Measurements from ENCODE around the gene GPR62.
"Not testable (repeated sequence)": the region's sequence is repeated elsewhere in the genome, so short reads cannot be mapped to it uniquely, and the experiment has no call there.

GPR62 gene, protein sequence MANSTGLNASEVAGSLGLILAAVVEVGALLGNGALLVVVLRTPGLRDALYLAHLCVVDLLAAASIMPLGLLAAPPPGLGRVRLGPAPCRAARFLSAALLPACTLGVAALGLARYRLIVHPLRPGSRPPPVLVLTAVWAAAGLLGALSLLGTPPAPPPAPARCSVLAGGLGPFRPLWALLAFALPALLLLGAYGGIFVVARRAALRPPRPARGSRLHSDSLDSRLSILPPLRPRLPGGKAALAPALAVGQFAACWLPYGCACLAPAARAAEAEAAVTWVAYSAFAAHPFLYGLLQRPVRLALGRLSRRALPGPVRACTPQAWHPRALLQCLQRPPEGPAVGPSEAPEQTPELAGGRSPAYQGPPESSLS

DNA sequence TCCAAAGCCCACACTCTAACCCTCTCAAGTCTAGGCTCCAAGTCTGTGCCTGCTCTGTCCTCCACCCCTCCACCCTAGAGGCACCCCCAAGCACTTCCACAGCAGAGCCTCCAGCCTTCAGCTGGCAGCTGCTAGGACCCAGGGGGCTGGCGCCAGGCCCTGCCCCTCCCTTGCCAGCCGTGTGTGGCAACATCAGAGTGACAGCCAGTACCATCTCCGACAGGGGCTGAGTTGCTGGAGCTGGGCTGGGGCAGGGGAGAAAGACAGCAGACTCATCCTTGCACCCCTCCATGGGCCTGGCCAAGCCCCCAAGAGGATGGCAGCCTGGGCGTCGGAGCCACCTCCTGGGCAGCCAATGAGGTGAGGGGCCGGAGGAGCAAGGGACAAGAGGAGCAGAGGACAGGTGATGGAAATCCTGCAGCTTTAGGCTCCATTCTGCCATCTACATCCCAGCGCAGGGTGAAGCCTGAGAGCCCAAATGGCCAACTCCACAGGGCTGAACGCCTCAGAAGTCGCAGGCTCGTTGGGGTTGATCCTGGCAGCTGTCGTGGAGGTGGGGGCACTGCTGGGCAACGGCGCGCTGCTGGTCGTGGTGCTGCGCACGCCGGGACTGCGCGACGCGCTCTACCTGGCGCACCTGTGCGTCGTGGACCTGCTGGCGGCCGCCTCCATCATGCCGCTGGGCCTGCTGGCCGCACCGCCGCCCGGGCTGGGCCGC is at the start of gene GPR62:
Gene GPR62 (plus strand): TSS at position 207 of the 718 bp plus-strand sequence. CDS start 272 bp downstream, at position 479.
- H3K4me1 ChIP-seq (ENCODE audit: insufficient read depth, low read length): peaks cover 11% of the 10 kb centered on the region
- no peaks in the 10 kb centered on the region for H3K9me3 ChIP-seq (ENCODE audit: low read length)
- peaks cover 29% of the 10 kb centered on the region for H3K36me3 ChIP-seq (ENCODE audit: insufficient read depth, low read length)
- no peak within 1 kb of the TSS for H3K4me3 ChIP-seq (ENCODE audit: low read length)
- H2AFZ ChIP-seq (ENCODE audit: low read depth, low read length): no peak within 1 kb of the TSS
- no peaks in the 10 kb centered on the region for H3K27me3 ChIP-seq (ENCODE audit: insufficient read depth, low read length)

- no peaks in the 10 kb centered on the region for H3K4me1 ChIP-seq (ENCODE audit: insufficient read depth, low read length)
- H2AFZ ChIP-seq (ENCODE audit: low read depth, low read length): no peak overlapping the region
- no peak overlapping the region for H3K4me3 ChIP-seq (ENCODE audit: low read length)
- H3K9me3 ChIP-seq (ENCODE audit: low read length): no peaks in the 10 kb centered on the region
- no peaks in the 10 kb centered on the region for H3K27me3 ChIP-seq (ENCODE audit: insufficient read depth, low read length)
- no peaks in the 10 kb centered on the region for H3K36me3 ChIP-seq (ENCODE audit: insufficient read depth, low read length)
These were observed 47.2 kb upstream of the GPR62 start for GRCh38 chr3:51908026-51908425.

DNA sequence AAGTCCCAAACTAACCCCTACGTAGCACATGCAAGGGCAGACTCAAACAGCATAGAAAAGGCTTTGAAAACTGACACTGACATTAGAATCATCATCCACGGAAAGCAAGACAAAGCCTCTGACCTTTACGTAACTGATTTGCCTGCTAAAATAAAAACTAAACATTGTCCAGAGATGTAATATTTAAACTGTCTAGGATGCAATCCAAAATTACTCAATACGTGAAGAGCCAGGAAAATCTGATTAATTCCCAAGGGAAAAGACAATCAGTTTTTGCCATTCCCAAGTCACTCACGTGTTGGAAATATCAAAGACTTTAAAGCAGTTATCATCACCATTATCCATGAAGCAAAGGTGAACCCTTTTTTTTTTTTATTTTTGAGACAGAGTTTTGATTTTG is 38.8 kb upstream of the GPR62 start:
- Histone ChIP-seq H3K4me3 (ENCODE audit: low read length) (no peak overlapping the region), H3K9me3 (ENCODE audit: low read length) (no peaks in the 10 kb centered on the region), H3K27me3 (ENCODE audit: insufficient read depth, low read length) (no peaks in the 10 kb centered on the region), H2AFZ (ENCODE audit: low read depth, low read length) (no peak overlapping the region), H3K36me3 (ENCODE audit: insufficient read depth, low read length) (no peaks in the 10 kb centered on the region), H3K4me1 (ENCODE audit: insufficient read depth, low read length) (no peaks in the 10 kb centered on the region)

- H3K9me3 ChIP-seq (ENCODE audit: low read length): no peaks in the 10 kb centered on the region
- H2AFZ ChIP-seq (ENCODE audit: low read depth, low read length): no peak overlapping the region
- H3K4me3 ChIP-seq (ENCODE audit: low read length): no peak overlapping the region
- H3K27me3 ChIP-seq (ENCODE audit: insufficient read depth, low read length): no peaks in the 10 kb centered on the region
- no peaks in the 10 kb centered on the region for H3K36me3 ChIP-seq (ENCODE audit: insufficient read depth, low read length)
- no peaks in the 10 kb centered on the region for H3K4me1 ChIP-seq (ENCODE audit: insufficient read depth, low read length)
These were observed 34.1 kb upstream of the GPR62 start for GRCh38 chr3:51921081-51921578.

GRCh38 chr3:51927061-51927977 is 27.9 kb upstream of the GPR62 start:
- Histone ChIP-seq H3K9me3 (ENCODE audit: low read length) (no peaks in the 10 kb centered on the region), H2AFZ (ENCODE audit: low read depth, low read length) (no peak overlapping the region), H3K27me3 (ENCODE audit: insufficient read depth, low read length) (no peaks in the 10 kb centered on the region), H3K4me3 (ENCODE audit: low read length) (no peak overlapping the region), H3K4me1 (ENCODE audit: insufficient read depth, low read length) (no peaks in the 10 kb centered on the region), H3K36me3 (ENCODE audit: insufficient read depth, low read length) (no peaks in the 10 kb centered on the region)

- no peaks in the 10 kb centered on the region for H3K27me3 ChIP-seq (ENCODE audit: insufficient read depth, low read length)
- H3K4me1 ChIP-seq (ENCODE audit: insufficient read depth, low read length): no peaks in the 10 kb centered on the region
- no peak overlapping the region for H3K4me3 ChIP-seq (ENCODE audit: low read length)
- no peak overlapping the region for H2AFZ ChIP-seq (ENCODE audit: low read depth, low read length)
- peaks cover 6% of the 10 kb centered on the region for H3K36me3 ChIP-seq (ENCODE audit: insufficient read depth, low read length)
- H3K9me3 ChIP-seq (ENCODE audit: low read length): no peaks in the 10 kb centered on the region
These were observed 26.7 kb upstream of the GPR62 start for GRCh38 chr3:51928438-51928837.

- H3K4me1 ChIP-seq (ENCODE audit: insufficient read depth, low read length); H3K9me3 ChIP-seq (ENCODE audit: low read length); H3K27me3 ChIP-seq (ENCODE audit: insufficient read depth, low read length); H3K4me3 ChIP-seq (ENCODE audit: low read length); H2AFZ ChIP-seq (ENCODE audit: low read depth, low read length): not testable (repeated sequence)
- H3K36me3 ChIP-seq (ENCODE audit: insufficient read depth, low read length): peaks cover 11% of the 10 kb centered on the region
These were observed 26.2 kb upstream of the GPR62 start for GRCh38 chr3:51928981-51929380.

- Histone ChIP-seq H3K9me3 (ENCODE audit: low read length) (no peaks in the 10 kb centered on the region), H3K4me3 (ENCODE audit: low read length) (no peak overlapping the region), H3K27me3 (ENCODE audit: insufficient read depth, low read length) (no peaks in the 10 kb centered on the region), H3K4me1 (ENCODE audit: insufficient read depth, low read length) (no peaks in the 10 kb centered on the region), H3K36me3 (ENCODE audit: insufficient read depth, low read length) (peaks cover 17% of the 10 kb centered on the region), H2AFZ (ENCODE audit: low read depth, low read length) (no peak overlapping the region)
These were observed 25.7 kb upstream of the GPR62 start for GRCh38 chr3:51929420-51930003.

GRCh38 chr3:51930439-51930838 is 24.7 kb upstream of the GPR62 start:
- Histone ChIP-seq H3K9me3 (ENCODE audit: low read length) (no peaks in the 10 kb centered on the region), H2AFZ (ENCODE audit: low read depth, low read length) (no peak overlapping the region), H3K27me3 (ENCODE audit: insufficient read depth, low read length) (no peaks in the 10 kb centered on the region), H3K4me3 (ENCODE audit: low read length) (no peak overlapping the region), H3K36me3 (ENCODE audit: insufficient read depth, low read length) (peaks cover 23% of the 10 kb centered on the region), H3K4me1 (ENCODE audit: insufficient read depth, low read length) (no peaks in the 10 kb centered on the region)

- Histone ChIP-seq H3K4me1 (ENCODE audit: insufficient read depth, low read length) (no peaks in the 10 kb centered on the region), H3K27me3 (ENCODE audit: insufficient read depth, low read length) (no peaks in the 10 kb centered on the region), H2AFZ (ENCODE audit: low read depth, low read length) (no peak overlapping the region), H3K4me3 (ENCODE audit: low read length) (no peak overlapping the region), H3K9me3 (ENCODE audit: low read length) (no peaks in the 10 kb centered on the region), H3K36me3 (ENCODE audit: insufficient read depth, low read length) (peaks cover 34% of the 10 kb centered on the region)
These were observed 23.4 kb upstream of the GPR62 start for GRCh38 chr3:51931756-51932155.

DNA sequence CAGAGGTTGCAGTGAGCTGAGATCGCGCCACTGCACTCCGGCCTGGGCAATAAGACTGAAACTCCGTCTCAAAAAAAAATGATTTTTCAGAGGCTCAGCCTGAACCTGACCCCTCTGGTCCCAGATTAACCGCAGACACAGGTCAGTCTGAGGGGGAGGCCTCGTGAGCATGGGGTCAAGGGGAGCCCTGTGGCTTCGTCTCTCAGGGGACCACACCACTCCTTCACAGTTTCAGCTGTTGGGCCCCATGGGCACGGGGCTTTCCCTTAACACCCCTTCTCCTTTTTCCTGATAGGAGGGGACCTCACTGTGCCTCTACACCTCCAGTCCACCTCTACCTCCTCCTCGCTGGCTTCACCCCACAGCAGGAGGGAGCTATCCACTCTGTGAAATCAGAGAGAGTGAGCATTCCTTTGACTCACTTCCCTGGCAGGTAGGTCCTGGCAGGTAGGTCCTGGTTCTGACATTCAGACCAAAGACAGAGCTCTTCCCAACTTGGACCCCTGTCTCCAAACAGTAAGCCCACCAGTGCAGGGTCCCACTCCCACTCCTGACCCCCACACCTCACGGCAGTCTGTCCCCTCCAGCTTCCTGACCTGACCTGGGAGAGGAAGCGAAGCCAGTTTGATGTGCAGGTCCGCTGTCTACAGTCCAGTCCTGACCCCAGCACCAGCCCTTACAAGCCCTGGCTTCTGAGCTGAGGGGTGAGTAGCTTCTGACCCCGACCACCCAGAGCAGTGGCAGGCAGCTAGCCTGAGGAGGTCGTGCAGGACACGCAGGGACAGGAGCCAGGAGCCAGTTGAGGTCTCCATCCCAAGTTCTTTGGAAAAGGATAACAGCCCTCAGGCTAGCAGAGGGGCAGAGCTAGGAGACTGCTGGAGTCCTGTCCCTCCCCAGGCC is 22.5 kb upstream of the GPR62 start:
- Histone ChIP-seq H3K4me1 (ENCODE audit: insufficient read depth, low read length) (no peaks in the 10 kb centered on the region), H3K36me3 (ENCODE audit: insufficient read depth, low read length) (peaks cover 42% of the 10 kb centered on the region)

More for the DNA sequence above, 22.5 kb upstream of the GPR62 start:
- Histone ChIP-seq H3K9me3 (ENCODE audit: low read length) (no peaks in the 10 kb centered on the region), H2AFZ (ENCODE audit: low read depth, low read length) (no peak overlapping the region), H3K27me3 (ENCODE audit: insufficient read depth, low read length) (no peaks in the 10 kb centered on the region), H3K4me3 (ENCODE audit: low read length) (no peak overlapping the region)
